ENCODE measurements around the gene RFLNA.

The RFLNA gene

GRCh38 chr12:124303579-124304313 is 8.9 kb downstream of the RFLNA start:
- DNase-seq (ENCODE audit: low read depth), result no peak

GRCh38 chr12:124304314-124304790 is 9.5 kb downstream of the RFLNA start:
- DNase-seq (ENCODE audit: low read depth), result no peak

- DNase-seq (ENCODE audit: low read depth), result no peak
Measured at GRCh38 chr12:124305136-124305535, 10.2 kb downstream of the RFLNA start.

- DNase-seq (ENCODE audit: low read depth), result no peak
Measured at GRCh38 chr12:124305776-124306685, 11.1 kb downstream of the RFLNA start.

GRCh38 chr12:124306686-124307555 is 12.0 kb downstream of the RFLNA start:
- DNase-seq (ENCODE audit: low read depth), result no peak

- no peak for DNase-seq (ENCODE audit: low read depth)
Measured at GRCh38 chr12:124307556-124307825, 12.6 kb downstream of the RFLNA start.

GRCh38 chr12:124308741-124309140 is 13.8 kb downstream of the RFLNA start:
- no peak for DNase-seq (ENCODE audit: low read depth)

- DNase-seq (ENCODE audit: low read depth), result no peak
Measured at GRCh38 chr12:124309231-124309630, 14.3 kb downstream of the RFLNA start.

GRCh38 chr12:124309744-124310143 is 14.9 kb downstream of the RFLNA start:
- DNase-seq (ENCODE audit: low read depth), result no peak

- no peak for DNase-seq (ENCODE audit: low read depth)
Measured at GRCh38 chr12:124310178-124310577, 15.3 kb downstream of the RFLNA start.

- DNase-seq (ENCODE audit: low read depth), result no peak
Measured at GRCh38 chr12:124310785-124311184, 15.9 kb downstream of the RFLNA start.

- no peak for DNase-seq (ENCODE audit: low read depth)
Measured at GRCh38 chr12:124311292-124312109, 16.6 kb downstream of the RFLNA start.

GRCh38 chr12:124312601-124313000 is 17.7 kb downstream of the RFLNA start:
- no peak for DNase-seq (ENCODE audit: low read depth)

GRCh38 chr12:124314207-124314606 is 19.3 kb downstream of the RFLNA start:
- DNase-seq (ENCODE audit: low read depth), result no peak

- no peak for DNase-seq (ENCODE audit: low read depth)
Measured at GRCh38 chr12:124314766-124315165, 19.9 kb downstream of the RFLNA start.

- DNase-seq (ENCODE audit: low read depth), result no peak
Measured at GRCh38 chr12:124315372-124316044, 20.6 kb downstream of the RFLNA start.

GRCh38 chr12:124316257-124316900 is 21.5 kb downstream of the RFLNA start:
- DNase-seq (ENCODE audit: low read depth), result no peak

- DNase-seq (ENCODE audit: low read depth), result no peak
Measured at GRCh38 chr12:124317400-124317799, 22.5 kb downstream of the RFLNA start.

- DNase-seq (ENCODE audit: low read depth), result no peak
Measured at GRCh38 chr12:124318278-124319020, 23.6 kb downstream of the RFLNA start.
